Measurements from ENCODE around the gene RNF112.

The RNF112 gene

GRCh38 chr17:19453296-19453695 is 42.3 kb downstream of the RNF112 start:
- Histone ChIP-seq H3K4me2 (ENCODE audit: low read length) (no peak overlapping the region), H3K79me2 (ENCODE audit: control insufficient read depth, insufficient read depth, low read length, poor library complexity) (no peaks in the 10 kb centered on the region), H3K27me3 (ENCODE audit: insufficient read depth, low read length) (no peaks in the 10 kb centered on the region), H3K4me3 (ENCODE audit: low read depth, low read length) (no peak overlapping the region), H3K4me1 (ENCODE audit: control insufficient read depth in 1 of 2, insufficient read depth in 2 of 2, low read length in 2 of 2) (peaks cover 4 to 7% of the 10 kb centered on the region in 2 experiments), H4K8ac (ENCODE audit: low read depth, low read length) (no peak overlapping the region), H3K14ac (ENCODE audit: low read length) (no peak overlapping the region), H4K12ac (ENCODE audit: low read depth, low read length) (no peak overlapping the region), H2BK12ac (ENCODE audit: low read length) (no peak overlapping the region), H2AK5ac (ENCODE audit: low read length) (no peak overlapping the region), H3K4ac (ENCODE audit: low read depth, low read length) (no peak overlapping the region), H4K91ac (ENCODE audit: low read depth, low read length) (no peak overlapping the region), H3K23ac (ENCODE audit: low read length) (no peak overlapping the region), H2BK5ac (ENCODE audit: low read depth, low read length, poor library complexity) (no peak overlapping the region), H2BK120ac (ENCODE audit: insufficient read depth, low read length, poor library complexity) (no peak overlapping the region), H3K9ac (ENCODE audit: low read length) (no peak overlapping the region), H3K27ac (ENCODE audit: low read depth, low read length) (no peak overlapping the region), H3K36me3 (ENCODE audit: control insufficient read depth in 1 of 2, insufficient read depth in 2 of 2, low read length in 2 of 2) (no peaks in the 10 kb centered on the region), H2AFZ (ENCODE audit: insufficient read depth, low read length, poor library complexity) (no peak overlapping the region), H3K18ac (ENCODE audit: low read length) (no peak overlapping the region), H3K9me3 (ENCODE audit: insufficient read depth, low read depth, low read length) (peaks cover 3% of the 10 kb centered on the region), H3K79me1 (ENCODE audit: low read length) (no peaks in the 10 kb centered on the region)
- no CpG with 5 or more reads among the region's 3 CpGs for WGBS (ENCODE audit: extremely low coverage, insufficient coverage, insufficient read length)
- no peak for DNase-seq

- no peak overlapping the region for H2BK120ac ChIP-seq (ENCODE audit: insufficient read depth, low read length, poor library complexity)
- no peaks in the 10 kb centered on the region for H3K36me3 ChIP-seq (ENCODE audit: control insufficient read depth in 1 of 2, insufficient read depth in 2 of 2, low read length in 2 of 2)
- no peak overlapping the region for H4K8ac ChIP-seq (ENCODE audit: low read depth, low read length)
- no peak overlapping the region for H4K91ac ChIP-seq (ENCODE audit: low read depth, low read length)
- H3K23ac ChIP-seq (ENCODE audit: low read length), result no peak overlapping the region
- H3K14ac ChIP-seq (ENCODE audit: low read length), result no peak overlapping the region
- no peak for DNase-seq
- no peak overlapping the region for H3K4me3 ChIP-seq (ENCODE audit: low read depth, low read length)
- no peak overlapping the region for H2AFZ ChIP-seq (ENCODE audit: insufficient read depth, low read length, poor library complexity)
- H3K79me2 ChIP-seq (ENCODE audit: control insufficient read depth, insufficient read depth, low read length, poor library complexity), result no peaks in the 10 kb centered on the region
- H3K79me1 ChIP-seq (ENCODE audit: low read length), result no peaks in the 10 kb centered on the region
- H3K27me3 ChIP-seq (ENCODE audit: insufficient read depth, low read length), result no peaks in the 10 kb centered on the region
- no peak overlapping the region for H3K9ac ChIP-seq (ENCODE audit: low read length)
- H3K27ac ChIP-seq (ENCODE audit: low read depth, low read length), result no peak overlapping the region
- no peak overlapping the region for H2BK12ac ChIP-seq (ENCODE audit: low read length)
- H2BK5ac ChIP-seq (ENCODE audit: low read depth, low read length, poor library complexity), result no peak overlapping the region
- no peak overlapping the region for H3K18ac ChIP-seq (ENCODE audit: low read length)
- no CpG with 5 or more reads among the region's 2 CpGs for WGBS (ENCODE audit: extremely low coverage, insufficient coverage, insufficient read length)
- H4K12ac ChIP-seq (ENCODE audit: low read depth, low read length), result no peak overlapping the region
- no peak overlapping the region for H3K4me2 ChIP-seq (ENCODE audit: low read length)
- no peak overlapping the region for H3K4ac ChIP-seq (ENCODE audit: low read depth, low read length)
- H3K9me3 ChIP-seq (ENCODE audit: insufficient read depth, low read depth, low read length), result peaks cover 3% of the 10 kb centered on the region
- no peak overlapping the region for H2AK5ac ChIP-seq (ENCODE audit: low read length)
- H3K4me1 ChIP-seq (ENCODE audit: control insufficient read depth in 1 of 2, insufficient read depth in 2 of 2, low read length in 2 of 2), result peaks cover 4 to 7% of the 10 kb centered on the region in 2 experiments
Observed at GRCh38 chr17:19454074-19454473, 43.0 kb downstream of the RNF112 start.

GRCh38 chr17:19456016-19456927 is 45.2 kb downstream of the RNF112 start:
- peaks cover 3% of the 10 kb centered on the region for H3K9me3 ChIP-seq (ENCODE audit: insufficient read depth, low read depth, low read length)
- H3K9ac ChIP-seq (ENCODE audit: low read length), result no peak overlapping the region
- DNase-seq, result peak; percentile 61 to 77
- no peak overlapping the region for H3K27ac ChIP-seq (ENCODE audit: low read depth, low read length)
- no peak overlapping the region for H4K8ac ChIP-seq (ENCODE audit: low read depth, low read length)
- H3K4me3 ChIP-seq (ENCODE audit: low read depth, low read length), result no peak overlapping the region
- H2AFZ ChIP-seq (ENCODE audit: insufficient read depth, low read length, poor library complexity), result no peak overlapping the region
- H3K4me2 ChIP-seq (ENCODE audit: low read length), result no peak overlapping the region
- H2BK12ac ChIP-seq (ENCODE audit: low read length), result no peak overlapping the region
- no peak overlapping the region for H2AK5ac ChIP-seq (ENCODE audit: low read length)
- no peak overlapping the region for H3K14ac ChIP-seq (ENCODE audit: low read length)
- no peak overlapping the region for H2BK5ac ChIP-seq (ENCODE audit: low read depth, low read length, poor library complexity)
- H3K27me3 ChIP-seq (ENCODE audit: insufficient read depth, low read length), result no peaks in the 10 kb centered on the region
- no peaks in the 10 kb centered on the region for H3K79me1 ChIP-seq (ENCODE audit: low read length)
- no CpG with 5 or more reads among the region's 6 CpGs for WGBS (ENCODE audit: extremely low coverage, insufficient coverage, insufficient read length)
- no peaks in the 10 kb centered on the region for H3K36me3 ChIP-seq (ENCODE audit: control insufficient read depth in 1 of 2, insufficient read depth in 2 of 2, low read length in 2 of 2)
- peaks cover 4 to 7% of the 10 kb centered on the region in 2 experiments for H3K4me1 ChIP-seq (ENCODE audit: control insufficient read depth in 1 of 2, insufficient read depth in 2 of 2, low read length in 2 of 2)
- H3K23ac ChIP-seq (ENCODE audit: low read length), result no peak overlapping the region
- no peak overlapping the region for H3K18ac ChIP-seq (ENCODE audit: low read length)
- no peaks in the 10 kb centered on the region for H3K79me2 ChIP-seq (ENCODE audit: control insufficient read depth, insufficient read depth, low read length, poor library complexity)
- H4K91ac ChIP-seq (ENCODE audit: low read depth, low read length), result no peak overlapping the region
- no peak overlapping the region for H4K12ac ChIP-seq (ENCODE audit: low read depth, low read length)
- no peak overlapping the region for H3K4ac ChIP-seq (ENCODE audit: low read depth, low read length)
- H2BK120ac ChIP-seq (ENCODE audit: insufficient read depth, low read length, poor library complexity), result no peak overlapping the region

- Histone ChIP-seq H3K23ac (ENCODE audit: low read length) (no peak overlapping the region), H3K9me3 (ENCODE audit: insufficient read depth, low read depth, low read length) (peaks cover 3% of the 10 kb centered on the region), H4K8ac (ENCODE audit: low read depth, low read length) (no peak overlapping the region), H2BK5ac (ENCODE audit: low read depth, low read length, poor library complexity) (no peak overlapping the region), H3K4me2 (ENCODE audit: low read length) (no peak overlapping the region), H3K4ac (ENCODE audit: low read depth, low read length) (no peak overlapping the region), H2BK120ac (ENCODE audit: insufficient read depth, low read length, poor library complexity) (no peak overlapping the region), H2AFZ (ENCODE audit: insufficient read depth, low read length, poor library complexity) (no peak overlapping the region), H3K9ac (ENCODE audit: low read length) (no peak overlapping the region), H3K4me1 (ENCODE audit: control insufficient read depth in 1 of 2, insufficient read depth in 2 of 2, low read length in 2 of 2) (peaks cover 4 to 7% of the 10 kb centered on the region in 2 experiments), H2BK12ac (ENCODE audit: low read length) (no peak overlapping the region), H4K91ac (ENCODE audit: low read depth, low read length) (no peak overlapping the region), H3K4me3 (ENCODE audit: low read depth, low read length) (no peak overlapping the region), H3K18ac (ENCODE audit: low read length) (no peak overlapping the region), H3K79me2 (ENCODE audit: control insufficient read depth, insufficient read depth, low read length, poor library complexity) (no peaks in the 10 kb centered on the region), H3K36me3 (ENCODE audit: control insufficient read depth in 1 of 2, insufficient read depth in 2 of 2, low read length in 2 of 2) (no peaks in the 10 kb centered on the region), H2AK5ac (ENCODE audit: low read length) (no peak overlapping the region), H3K27ac (ENCODE audit: low read depth, low read length) (no peak overlapping the region), H3K79me1 (ENCODE audit: low read length) (no peaks in the 10 kb centered on the region), H4K12ac (ENCODE audit: low read depth, low read length) (no peak overlapping the region), H3K14ac (ENCODE audit: low read length) (no peak overlapping the region), H3K27me3 (ENCODE audit: insufficient read depth, low read length) (no peaks in the 10 kb centered on the region)
- no peak for DNase-seq
- no CpG with 5 or more reads among the region's 3 CpGs for WGBS (ENCODE audit: extremely low coverage, insufficient coverage, insufficient read length)
Observed at GRCh38 chr17:19457046-19457445, 46.0 kb downstream of the RNF112 start.
